GM19025 (cell line): ENCODE measurements around the gene OR4D6.

Experiments
- ATAC-seq: cut with Tn5 transposase; IDR thresholded peaks from one replicate; pipeline ENCODE4 v1.9.1; 2021; ENCODE audit warnings: mild to moderate bottlenecking, low read depth, moderate library complexity; ENCODE audit not compliant: unreplicated experiment

OR4D6 gene

GRCh38 chr11:59503276-59503675 is 46.5 kb downstream of the OR4D6 start, which contains the start of gene OR4D11:
OR4D11 (plus strand) TSS chr11:59503576; CDS start chr11:59503576, 0 bp downstream.
- no peak for ATAC-seq
